ENCODE data around the gene LACTBL1.

Gene LACTBL1

DNA sequence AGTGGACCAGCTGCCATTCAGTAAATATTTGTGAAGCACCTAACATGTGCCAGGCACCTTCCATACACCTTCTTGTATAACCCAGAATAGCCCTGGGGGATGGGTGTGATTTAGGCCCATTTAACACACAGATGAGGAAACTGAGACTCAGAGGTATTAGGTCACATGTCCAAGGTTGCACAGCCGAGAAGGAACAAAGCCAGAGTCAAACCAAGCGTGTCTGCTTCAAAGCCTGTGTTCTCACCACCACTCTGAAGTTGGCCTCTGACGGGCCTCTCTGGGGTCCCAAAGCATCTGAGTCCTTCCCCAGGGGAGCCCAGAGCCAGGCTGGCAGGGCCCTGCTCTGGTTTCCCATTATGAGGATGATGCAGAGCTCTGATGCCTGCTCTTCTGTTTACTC is 65.1 kb downstream of the LACTBL1 start:
- Histone ChIP-seq H3K4me1 (ENCODE audit: low read depth, poor library complexity, severe bottlenecking) (no peaks in the 10 kb centered on the region), H3K4me3 (IDR thresholded peaks at IDR 0.05; ENCODE audit: insufficient read depth, low read depth, low read length) (no peak overlapping the region), H2AFZ (ENCODE audit: low read depth) (no peak overlapping the region), H3K4me2 (no peak overlapping the region), H3K27me3 (ENCODE audit: insufficient read depth, low read depth) (peaks cover 66% of the 10 kb centered on the region), H3K36me3 (ENCODE audit: insufficient read depth) (no peaks in the 10 kb centered on the region), H3K27ac (no peak overlapping the region), H4K20me1 (ENCODE audit: insufficient read depth) (no peaks in the 10 kb centered on the region), H3K79me2 (ENCODE audit: insufficient read depth, low read depth) (no peaks in the 10 kb centered on the region), H3K9ac (no peak overlapping the region)
- TF ChIP-seq, protein P1, sequence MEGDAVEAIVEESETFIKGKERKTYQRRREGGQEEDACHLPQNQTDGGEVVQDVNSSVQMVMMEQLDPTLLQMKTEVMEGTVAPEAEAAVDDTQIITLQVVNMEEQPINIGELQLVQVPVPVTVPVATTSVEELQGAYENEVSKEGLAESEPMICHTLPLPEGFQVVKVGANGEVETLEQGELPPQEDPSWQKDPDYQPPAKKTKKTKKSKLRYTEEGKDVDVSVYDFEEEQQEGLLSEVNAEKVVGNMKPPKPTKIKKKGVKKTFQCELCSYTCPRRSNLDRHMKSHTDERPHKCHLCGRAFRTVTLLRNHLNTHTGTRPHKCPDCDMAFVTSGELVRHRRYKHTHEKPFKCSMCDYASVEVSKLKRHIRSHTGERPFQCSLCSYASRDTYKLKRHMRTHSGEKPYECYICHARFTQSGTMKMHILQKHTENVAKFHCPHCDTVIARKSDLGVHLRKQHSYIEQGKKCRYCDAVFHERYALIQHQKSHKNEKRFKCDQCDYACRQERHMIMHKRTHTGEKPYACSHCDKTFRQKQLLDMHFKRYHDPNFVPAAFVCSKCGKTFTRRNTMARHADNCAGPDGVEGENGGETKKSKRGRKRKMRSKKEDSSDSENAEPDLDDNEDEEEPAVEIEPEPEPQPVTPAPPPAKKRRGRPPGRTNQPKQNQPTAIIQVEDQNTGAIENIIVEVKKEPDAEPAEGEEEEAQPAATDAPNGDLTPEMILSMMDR (conservative IDR thresholded peaks at IDR 0.05; ENCODE audit: low read depth, low read length): no peak

DNA sequence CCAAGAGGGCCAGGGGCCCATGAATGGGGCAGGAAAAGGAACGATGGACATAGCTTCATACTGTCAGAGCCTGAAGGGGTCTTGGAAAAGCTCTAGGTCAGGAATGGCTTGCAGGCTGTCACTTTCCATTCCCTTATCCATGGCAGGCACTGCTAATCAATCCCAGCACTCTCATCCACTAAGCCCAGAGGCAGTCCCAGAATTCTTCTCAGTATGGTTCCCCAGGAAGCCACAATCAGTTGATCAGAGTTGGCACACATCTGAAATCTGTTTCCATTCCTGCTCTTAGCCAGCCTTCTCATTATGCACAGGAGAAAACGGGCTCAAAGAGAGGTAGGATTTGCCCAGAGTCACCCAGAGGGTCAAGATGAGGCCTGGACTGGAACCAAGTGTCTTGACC is 65.7 kb downstream of the LACTBL1 start:
- H3K79me2 ChIP-seq (ENCODE audit: insufficient read depth, low read depth): no peaks in the 10 kb centered on the region
- H2AFZ ChIP-seq (ENCODE audit: low read depth): no peak overlapping the region
- no peaks in the 10 kb centered on the region for H3K4me1 ChIP-seq (ENCODE audit: low read depth, poor library complexity, severe bottlenecking)
- no peaks in the 10 kb centered on the region for H4K20me1 ChIP-seq (ENCODE audit: insufficient read depth)
- peaks cover 66% of the 10 kb centered on the region for H3K27me3 ChIP-seq (ENCODE audit: insufficient read depth, low read depth)
- TF ChIP-seq, protein P1 (conservative IDR thresholded peaks at IDR 0.05; ENCODE audit: low read depth, low read length): no peak
- H3K9ac ChIP-seq: no peak overlapping the region
- H3K4me3 ChIP-seq (IDR thresholded peaks at IDR 0.05; ENCODE audit: insufficient read depth, low read depth, low read length): no peak overlapping the region
- H3K36me3 ChIP-seq (ENCODE audit: insufficient read depth): no peaks in the 10 kb centered on the region
- H3K4me2 ChIP-seq: no peak overlapping the region
- H3K27ac ChIP-seq: no peak overlapping the region

DNA sequence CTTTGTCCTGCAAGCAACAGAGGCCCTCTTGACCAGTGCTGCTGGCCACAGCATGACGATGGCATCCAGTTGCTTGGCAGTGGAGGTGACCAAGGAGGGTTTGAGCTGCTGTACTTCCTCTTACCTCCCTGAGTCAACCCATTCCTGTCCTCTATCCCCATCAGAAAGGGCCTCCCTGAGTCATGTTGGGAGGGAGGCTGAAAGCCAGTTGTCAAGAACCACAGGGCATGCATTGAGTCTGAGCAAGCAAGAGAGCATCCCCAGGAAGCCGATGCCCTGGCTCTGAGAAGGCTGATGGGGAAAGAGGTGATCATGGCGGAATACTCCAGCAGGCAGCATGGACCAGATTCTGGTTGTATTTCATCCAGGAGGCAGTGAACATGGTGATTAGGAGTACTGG is 69.6 kb downstream of the LACTBL1 start:
- TF ChIP-seq, protein P1 (conservative IDR thresholded peaks at IDR 0.05; ENCODE audit: low read depth, low read length): no peak
- H3K27ac ChIP-seq: no peak overlapping the region
- no peak overlapping the region for H3K9ac ChIP-seq
- peaks cover 80% of the 10 kb centered on the region for H3K27me3 ChIP-seq (ENCODE audit: insufficient read depth, low read depth)
- no peak overlapping the region for H3K4me3 ChIP-seq (IDR thresholded peaks at IDR 0.05; ENCODE audit: insufficient read depth, low read depth, low read length)
- H3K4me1 ChIP-seq (ENCODE audit: low read depth, poor library complexity, severe bottlenecking): no peaks in the 10 kb centered on the region
- no peak overlapping the region for H2AFZ ChIP-seq (ENCODE audit: low read depth)
- no peak overlapping the region for H3K4me2 ChIP-seq
- no peaks in the 10 kb centered on the region for H4K20me1 ChIP-seq (ENCODE audit: insufficient read depth)
- H3K79me2 ChIP-seq (ENCODE audit: insufficient read depth, low read depth): no peaks in the 10 kb centered on the region
- H3K36me3 ChIP-seq (ENCODE audit: insufficient read depth): no peaks in the 10 kb centered on the region
